Neural crest cell (in vitro differentiated cells): ENCODE results near the gene VMO1. TPM values are rescaled to one million over a fixed set of nuclear protein-coding genes. Genes with fewer than 3 reads are reported as not detected.

Experiments used
- DNase-seq: peaks from one replicate; pipeline ENCODE4 v3.0.0; 2021; ENCODE audit warnings: low read depth, mixed read lengths, low spot score
- H3K27ac Mint-ChIP-seq: one replicate; pipeline ENCODE4 v1.8.0; 2021; ENCODE audit warnings: mild to moderate bottlenecking, mixed read lengths; ENCODE audit not compliant: unreplicated experiment
- H3K27me3 Mint-ChIP-seq: 2 replicates; pipeline ENCODE4 v1.8.0; 2021; ENCODE audit warnings: low read depth, mild to moderate bottlenecking, mixed read lengths
- H3K36me3 Mint-ChIP-seq: 2 replicates; pipeline ENCODE4 v1.8.0; 2021; ENCODE audit warnings: low read depth, mild to moderate bottlenecking, mixed read lengths
- H3K4me1 Mint-ChIP-seq: 2 replicates; pipeline ENCODE4 v1.8.0; 2021; ENCODE audit warnings: mixed read lengths
- H3K4me3 Mint-ChIP-seq: one replicate; pipeline ENCODE4 v1.8.0; 2021; ENCODE audit warnings: mild to moderate bottlenecking, mixed read lengths
- H3K9me3 Mint-ChIP-seq: 2 replicates; pipeline ENCODE4 v1.8.0; 2021; ENCODE audit warnings: mixed read lengths
- CTCF ChIP-seq: fragments of 200-600 bp; sonication (generic); conservative IDR thresholded peaks from 2 replicates; pipeline ENCODE4 v1.5.0; 2021; ENCODE audit warnings: antibody characterized with exemption, mild to moderate bottlenecking
- total RNA-seq: library from RNA; stranded (reverse); gene quantifications from 2 replicates; pipeline ENCODE4 v1.2.1, GENCODE V29; 2021

Gene VMO1
- total RNA-seq, 1 donor from 2014 or later = 1.0 TPM

GRCh38 chr17:4789701-4789950 is 3.5 kb upstream of the VMO1 start:
- H3K27me3 Mint-ChIP-seq = peaks cover 39% of the 10 kb centered on the region
- H3K27ac Mint-ChIP-seq = no peak overlapping the region
- no peaks in the 10 kb centered on the region for H3K9me3 Mint-ChIP-seq
- H3K4me1 Mint-ChIP-seq = peaks cover 17% of the 10 kb centered on the region
- TF ChIP-seq CTCF = no peak
- peak overlapping the region; percentile 85 for H3K4me3 Mint-ChIP-seq
- H3K36me3 Mint-ChIP-seq = no peaks in the 10 kb centered on the region
- no peak for DNase-seq

DNA sequence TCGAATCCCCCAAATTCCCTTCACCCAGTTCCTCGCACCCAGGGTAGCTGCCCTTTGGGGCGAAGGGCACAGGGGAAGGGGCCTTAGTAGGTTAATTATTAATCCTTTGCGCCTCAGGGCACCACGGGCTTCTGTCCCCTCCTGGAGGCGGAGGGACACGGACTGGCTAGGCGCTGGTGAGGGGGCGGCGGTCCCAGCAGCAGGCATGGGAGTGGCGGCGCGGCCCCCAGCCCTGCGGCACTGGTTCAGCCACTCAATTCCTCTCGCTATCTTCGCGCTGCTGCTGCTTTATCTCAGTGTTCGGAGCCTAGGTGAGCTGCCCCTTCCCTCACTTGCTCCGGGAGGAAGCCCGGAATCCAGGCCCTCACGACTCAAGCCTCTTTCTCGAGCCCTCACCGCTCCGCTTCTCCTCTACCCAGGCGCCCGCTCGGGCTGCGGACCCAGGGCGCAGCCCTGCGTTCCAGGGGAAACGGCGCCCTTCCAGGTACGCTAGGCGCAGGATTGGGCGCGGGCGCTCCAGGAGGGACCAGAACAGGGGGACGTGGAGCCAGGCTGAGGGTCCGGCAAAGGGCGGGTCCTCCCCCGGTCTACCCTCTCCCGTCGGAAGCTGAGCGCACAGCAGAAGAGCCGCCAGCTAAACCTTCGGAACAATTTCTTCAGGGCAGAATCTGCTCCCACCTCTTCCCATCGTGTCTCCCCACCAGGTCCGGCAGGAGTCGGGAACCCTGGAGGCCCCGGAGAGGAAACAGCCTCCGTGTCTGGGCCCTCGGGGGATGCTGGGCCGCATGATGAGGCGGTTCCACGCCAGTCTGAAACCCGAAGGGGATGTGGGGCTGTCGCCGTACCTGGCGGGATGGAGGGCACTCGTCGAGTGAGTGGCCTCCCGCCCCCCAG is 2.9 kb upstream of the VMO1 start, which contains the start of gene GLTPD2:
TSS of gene GLTPD2 (plus strand) at position 158 of the 894 bp plus-strand sequence. CDS start at position 206, 48 bp downstream.
- DNase-seq = peak; percentile 9
- no peaks in the 10 kb centered on the region for H3K36me3 Mint-ChIP-seq
- no peak for TF ChIP-seq CTCF
- H3K27ac Mint-ChIP-seq = no peak within 1 kb of the TSS
- H3K9me3 Mint-ChIP-seq = no peaks in the 10 kb centered on the region
- H3K4me3 Mint-ChIP-seq = peak within 1 kb of the TSS; percentile 85
- peaks cover 39% of the 10 kb centered on the region for H3K27me3 Mint-ChIP-seq
- H3K4me1 Mint-ChIP-seq = peaks cover 17% of the 10 kb centered on the region

GRCh38 chr17:4788159-4788806 is 2.1 kb upstream of the VMO1 start:
- Mint-ChIP-seq H3K36me3 (no peaks in the 10 kb centered on the region), H3K4me3 (peak overlapping the region; percentile 85), H3K27me3 (peaks cover 41% of the 10 kb centered on the region), H3K4me1 (peaks cover 17% of the 10 kb centered on the region), H3K27ac (no peak overlapping the region), H3K9me3 (no peaks in the 10 kb centered on the region)
- no peak for TF ChIP-seq CTCF
- no peak for DNase-seq

DNA sequence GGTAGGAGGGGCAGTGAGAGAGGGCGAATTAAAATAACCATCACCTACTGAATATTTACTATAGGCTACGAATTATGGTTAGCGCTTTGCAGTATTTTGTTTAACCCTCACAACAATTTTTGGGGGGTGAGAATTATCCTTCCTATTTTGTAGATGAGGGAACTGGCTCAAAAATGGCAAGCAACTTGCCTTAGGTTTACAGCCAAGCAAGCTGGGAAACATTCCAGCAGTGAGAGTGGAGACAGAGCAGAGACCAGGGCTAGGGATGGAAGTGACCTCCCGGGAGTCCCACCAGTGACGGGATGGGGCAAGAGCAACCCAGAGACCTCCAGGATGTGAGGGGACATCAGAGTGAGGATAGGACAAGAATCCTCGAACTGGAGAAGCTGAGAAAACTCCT is 352 bp upstream of the VMO1 start:
- Mint-ChIP-seq H3K4me3 (peak overlapping the region; percentile 57), H3K9me3 (no peaks in the 10 kb centered on the region), H3K27ac (no peak overlapping the region), H3K4me1 (peaks cover 17% of the 10 kb centered on the region), H3K36me3 (no peaks in the 10 kb centered on the region), H3K27me3 (peaks cover 40% of the 10 kb centered on the region)
- no peak for TF ChIP-seq CTCF
- no peak for DNase-seq

DNA sequence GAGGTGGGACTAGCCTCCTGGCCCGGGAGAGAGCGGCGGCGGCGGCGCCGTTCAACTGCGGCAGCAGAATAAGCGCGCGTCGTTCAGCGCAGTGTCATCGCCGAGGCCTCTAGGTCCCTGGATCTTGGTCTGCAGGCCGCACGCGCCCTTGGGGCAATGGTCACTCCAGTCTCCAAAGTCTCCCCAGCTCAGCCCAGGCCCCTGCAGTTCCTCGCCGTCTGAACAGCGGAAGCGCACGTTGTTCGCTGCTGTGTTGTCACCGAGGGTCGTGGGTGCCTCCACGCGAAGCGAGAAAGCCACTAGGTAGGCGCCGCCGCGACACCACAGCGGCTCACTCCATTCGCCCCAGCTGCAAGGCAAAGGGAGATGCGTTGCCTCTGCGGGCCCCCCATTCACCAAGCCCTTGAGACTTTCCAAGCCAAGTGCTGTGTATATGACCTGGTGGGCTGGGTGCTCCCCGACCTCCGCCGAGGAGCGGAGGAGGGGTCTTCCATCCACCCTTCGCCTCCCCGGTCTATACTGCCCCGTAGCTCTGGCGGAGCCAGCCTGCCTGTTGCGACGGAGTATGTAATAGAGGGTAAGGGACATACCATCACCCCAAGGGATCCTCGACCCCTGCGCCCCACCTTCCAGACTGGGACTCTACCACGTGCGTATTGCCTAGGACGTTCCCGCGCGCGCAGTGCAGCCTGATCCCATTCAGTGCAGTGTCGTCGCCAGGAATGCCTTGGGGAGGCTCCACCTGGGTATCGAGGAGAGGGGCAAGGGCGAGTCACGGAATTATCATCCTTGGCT is 656 bp downstream of the VMO1 start:
- Mint-ChIP-seq H3K4me3 (no peak overlapping the region), H3K27me3 (peaks cover 41% of the 10 kb centered on the region), H3K9me3 (no peaks in the 10 kb centered on the region), H3K4me1 (peaks cover 14% of the 10 kb centered on the region), H3K36me3 (no peaks in the 10 kb centered on the region), H3K27ac (no peak overlapping the region)
- no peak for TF ChIP-seq CTCF
- DNase-seq = no peak
